Aorta (tissue), 5 donors: ENCODE results near the gene TBC1D32. TPM values are rescaled to one million over a fixed set of nuclear protein-coding genes. Genes with fewer than 3 reads are reported as not detected.

Experiments used
- ATAC-seq: fragments of 200-7000 bp; cut with Tn5 transposase; one replicate; pipeline ENCODE4 v1.9.1; 2022; ENCODE audit warnings: moderate library complexity; ENCODE audit not compliant: low FRiP score
- DNase-seq, 2 donors: peaks; one replicate each; pipeline ENCODE4 v3.0.0-alpha.2; 2020
- H3K27ac ChIP-seq, 2 donors: one replicate each; pipeline ENCODE4 v1.5.1; 2013; ENCODE audit warnings: low read length in 2 of 2, mild to moderate bottlenecking in 2 of 2, moderate library complexity in 2 of 2, control low read depth in 1 of 2, inconsistent platforms in 1 of 2, low read depth in 1 of 2
- H3K27me3 ChIP-seq, 2 donors: one replicate each; pipeline ENCODE4 v1.6.1; 2013; ENCODE audit warnings: control low read depth in 1 of 2, low read length in 1 of 2, mild to moderate bottlenecking in 1 of 2, moderate library complexity in 1 of 2; ENCODE audit not compliant: insufficient read depth in 2 of 2, control insufficient read depth in 1 of 2
- H3K36me3 ChIP-seq, 2 donors: one replicate each; pipeline ENCODE4 v1.6.1; 2013; ENCODE audit warnings: control low read depth in 1 of 2, low read length in 1 of 2, mild to moderate bottlenecking in 1 of 2; ENCODE audit not compliant: insufficient read depth in 2 of 2, control insufficient read depth in 1 of 2
- H3K4me1 ChIP-seq, 2 donors: one replicate each; pipeline ENCODE4 v1.6.1; 2013; ENCODE audit warnings: low read length in 2 of 2, control low read depth in 1 of 2, mild to moderate bottlenecking in 1 of 2, moderate library complexity in 1 of 2; ENCODE audit not compliant: insufficient read depth in 2 of 2, control insufficient read depth in 1 of 2
- H3K4me3 ChIP-seq, 2 donors: one replicate each; pipeline ENCODE4 v1.5.1; 2013; ENCODE audit warnings: low read length in 2 of 2, control low read depth in 1 of 2, mild to moderate bottlenecking in 1 of 2
- H3K9me3 ChIP-seq: one replicate; pipeline ENCODE4 v1.6.1; 2013; ENCODE audit warnings: mild to moderate bottlenecking, low read length; ENCODE audit not compliant: control insufficient read depth
- WGBS, 2 donors: extraction: QIAGEN DNeasy Blood & Tissue Kit; methylation state at CpG; one replicate each; pipeline ENCODE4 v1.1.7; 2013; 5-methylcytosine and 5-hydroxymethylcytosine counted together
- intact Hi-C, 2 donors: fragments of 100-400 bp; cut with DNase I; formaldehyde crosslinking; loops; one replicate each; pipeline versions ENCODE4 v1.14.2 to v1.15.0; 2022
- polyA plus RNA-seq, 2 donors: library from polyadenylated mRNA; stranded (reverse); fragments of 200-250 nt; gene quantifications; one replicate each; pipeline ENCODE4 v1.2.3, GENCODE V29; 2013
- total RNA-seq, 2 donors: library from RNA; stranded (reverse); fragmentation: NEBNext Ultra II Directional; extraction: Animal tissue kit (Norgen Biotek cat#: 25700); gene quantifications; one replicate each; pipeline ENCODE4 v1.2.1, GENCODE V29; 2021
- donor health status: healthy with polysubstance abuse.
- donor health status: Bipolar disorder and iron deficiency.
- donor health status: DM: no; HTN: no; CAD: no.
- donor health status: DM: no; HTN: no; CAD: no.
- donor health status: DM: yes; HTN: yes; CAD: no.

The TBC1D32 gene
- total and polyA plus RNA-seq, 4 donors: 0.13 to 7.5 (median 3.3) TPM

DNA sequence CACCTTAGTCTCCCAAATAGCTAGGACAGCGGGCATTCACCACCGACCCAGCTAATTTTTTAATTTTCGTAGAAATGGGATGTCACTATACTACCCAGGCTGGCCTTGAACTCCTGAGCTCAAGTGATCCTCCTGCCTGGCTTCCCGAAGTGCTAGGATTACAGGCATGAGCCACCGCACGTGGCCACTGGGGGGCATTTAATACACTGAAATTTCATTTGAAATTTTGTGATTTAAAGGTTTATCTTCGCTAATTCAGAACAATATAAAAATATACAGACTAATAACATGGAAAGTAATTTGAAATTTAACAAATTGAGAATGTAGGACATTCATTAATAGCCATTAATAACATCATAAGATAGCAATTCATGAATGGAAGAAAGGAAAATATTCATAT is 20.5 kb upstream of the TBC1D32 start:
- ATAC-seq (no peak), DNase-seq (no peak)
- intact Hi-C loops: no loop called here
- no peak overlapping the region for H3K27ac ChIP-seq
- no peaks in the 10 kb centered on the region for H3K4me1 ChIP-seq
- 73 to 77% methylated on average over 7 of the region's 7 CpGs for WGBS, 2 donors
- no peaks in the 10 kb centered on the region for H3K9me3 ChIP-seq
- H3K4me3 ChIP-seq: no peak overlapping the region
- H3K36me3 ChIP-seq: no peaks in the 10 kb centered on the region
- no peaks in the 10 kb centered on the region for H3K27me3 ChIP-seq

DNA sequence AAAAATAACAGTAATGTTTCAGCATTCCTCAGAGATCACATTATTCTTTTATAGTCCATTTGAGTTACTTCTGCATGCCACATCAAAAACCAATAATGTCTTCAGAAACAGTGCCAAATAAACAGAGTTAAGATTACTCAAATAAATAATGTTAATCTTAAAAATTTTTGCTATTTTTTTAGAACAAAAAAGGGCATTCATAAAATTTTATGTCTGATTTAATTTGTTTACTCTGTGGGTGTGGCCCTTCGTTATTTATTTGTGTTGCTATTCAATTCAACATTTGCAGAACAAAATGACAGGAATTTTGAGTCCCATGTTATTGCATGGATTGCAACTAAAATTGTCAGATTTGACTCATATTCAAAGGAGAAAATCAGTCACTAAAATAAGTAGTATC is 18.7 kb upstream of the TBC1D32 start:
- 30 to 62% methylated on average over 1 of the region's 1 CpG for WGBS, 2 donors
- Histone ChIP-seq H3K9me3 (no peaks in the 10 kb centered on the region), H3K36me3 (no peaks in the 10 kb centered on the region), H3K4me1 (no peaks in the 10 kb centered on the region), H3K4me3 (no peak overlapping the region), H3K27ac (no peak overlapping the region), H3K27me3 (no peaks in the 10 kb centered on the region)
- intact Hi-C loops: no loop called here
- ATAC-seq: no peak
- no peak for DNase-seq

- Histone ChIP-seq H3K4me1 (no peaks in the 10 kb centered on the region), H3K27me3 (no peaks in the 10 kb centered on the region), H3K36me3 (no peaks in the 10 kb centered on the region), H3K4me3 (no peak overlapping the region), H3K27ac (no peak overlapping the region), H3K9me3 (no peaks in the 10 kb centered on the region)
- intact Hi-C loops: no loop called here
- no peak for ATAC-seq
- 46 to 52% methylated on average over 1 of the region's 1 CpG for WGBS, 2 donors
- DNase-seq: no peak
Measured at GRCh38 chr6:121351916-121352315, 17.6 kb upstream of the TBC1D32 start.

GRCh38 chr6:121349596-121349995 is 15.3 kb upstream of the TBC1D32 start:
- Histone ChIP-seq H3K27ac (no peak overlapping the region), H3K4me3 (no peak overlapping the region), H3K9me3 (no peaks in the 10 kb centered on the region), H3K27me3 (no peaks in the 10 kb centered on the region), H3K4me1 (no peaks in the 10 kb centered on the region), H3K36me3 (no peaks in the 10 kb centered on the region)
- WGBS, 2 donors: 65 to 81% methylated on average over 1 of the region's 1 CpG
- ATAC-seq (no peak), DNase-seq (no peak)
- intact Hi-C loops: no loop called here

- Histone ChIP-seq H3K27me3 (no peaks in the 10 kb centered on the region), H3K27ac (no peak overlapping the region), H3K9me3 (no peaks in the 10 kb centered on the region), H3K4me3 (no peak overlapping the region), H3K36me3 (no peaks in the 10 kb centered on the region), H3K4me1 (no peaks in the 10 kb centered on the region)
- 54 to 64% methylated on average over 3 of the region's 3 CpGs for WGBS, 2 donors
- intact Hi-C loops: no loop called here
- DNase-seq: no peak
- ATAC-seq: no peak
Measured at GRCh38 chr6:121347484-121347883, 13.2 kb upstream of the TBC1D32 start.

- intact Hi-C loops: no loop called here
- Histone ChIP-seq H3K9me3 (no peaks in the 10 kb centered on the region), H3K27me3 (no peaks in the 10 kb centered on the region), H3K36me3 (no peaks in the 10 kb centered on the region), H3K4me1 (no peaks in the 10 kb centered on the region), H3K4me3 (no peak overlapping the region), H3K27ac (no peak overlapping the region)
- WGBS, 2 donors: 90 to 92% methylated on average over 2 of the region's 2 CpGs
- ATAC-seq (no peak), DNase-seq (no peak)
Measured at GRCh38 chr6:121344539-121344938, 10.3 kb upstream of the TBC1D32 start.

DNA sequence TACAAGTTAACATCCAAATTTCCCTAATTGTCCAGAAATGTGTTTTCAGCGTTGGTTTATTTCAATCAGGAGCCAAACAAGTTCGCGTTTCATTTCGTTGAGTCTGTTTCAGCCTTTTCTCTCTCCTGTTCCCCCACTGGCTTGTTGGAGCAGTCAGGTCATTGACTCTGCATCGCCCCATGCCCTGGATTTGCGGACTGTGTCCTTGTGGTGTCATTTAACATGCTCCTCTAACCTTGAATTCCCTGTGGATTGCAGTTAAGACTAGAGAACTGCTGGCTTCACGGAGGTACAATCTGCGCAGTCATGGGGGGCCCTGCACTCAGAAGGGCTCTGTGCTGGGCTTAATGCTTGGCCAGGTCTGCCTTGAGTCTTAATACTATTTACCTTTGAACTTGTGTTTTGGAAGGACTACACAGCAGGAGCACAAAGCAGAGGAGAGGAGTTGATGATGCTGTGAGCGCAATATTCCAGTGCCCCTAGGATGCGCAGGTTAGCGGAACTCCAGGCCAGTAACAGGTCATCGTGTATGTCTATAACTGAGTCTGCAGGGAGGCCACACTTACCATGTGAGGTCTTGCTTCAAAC is 5.5 kb upstream of the TBC1D32 start:
- Histone ChIP-seq H3K27ac (no peak overlapping the region), H3K27me3 (no peaks in the 10 kb centered on the region), H3K36me3 (no peaks in the 10 kb centered on the region), H3K9me3 (no peaks in the 10 kb centered on the region), H3K4me1 (no peaks in the 10 kb centered on the region), H3K4me3 (no peak overlapping the region)
- intact Hi-C loops: loop anchor here in 1 of 2 donors (10.0 kb wide), 1 partner anchor 695 kb away; no protein-coding TSS in a partner anchor
- 92% methylated on average over 12 of the region's 12 CpGs for WGBS, 2 donors
- DNase-seq (no peak), ATAC-seq (no peak)

- Histone ChIP-seq H3K36me3 (no peaks in the 10 kb centered on the region), H3K9me3 (no peaks in the 10 kb centered on the region), H3K4me1 (no peaks in the 10 kb centered on the region), H3K27ac (no peak overlapping the region), H3K4me3 (no peak overlapping the region), H3K27me3 (no peaks in the 10 kb centered on the region)
- 30 to 39% methylated on average over 2 of the region's 2 CpGs for WGBS, 2 donors
- intact Hi-C loops: loop anchor here in 1 of 2 donors (10.0 kb wide), 1 partner anchor 696 kb away; no protein-coding TSS in a partner anchor
- ATAC-seq (no peak), DNase-seq (no peak)
Measured at GRCh38 chr6:121338956-121339355, 4.7 kb upstream of the TBC1D32 start.

DNA sequence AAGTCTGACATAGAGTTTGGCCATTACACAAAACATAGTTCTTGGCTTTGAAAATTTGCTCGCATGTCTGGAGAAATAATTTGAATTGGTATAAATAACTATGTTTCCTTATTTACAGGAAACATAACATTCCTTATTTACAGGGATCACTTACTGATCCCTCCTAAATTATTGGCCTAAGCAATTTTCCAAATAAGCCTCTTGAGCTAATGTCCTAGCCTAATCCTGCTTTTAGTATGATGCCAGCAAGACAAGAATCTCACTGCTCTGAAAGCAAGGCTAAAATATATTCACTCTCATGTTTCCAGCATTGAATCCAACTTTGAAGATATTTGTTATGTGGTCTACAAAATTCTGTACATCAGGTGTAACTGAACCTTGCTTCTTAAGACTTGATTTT is 4.1 kb upstream of the TBC1D32 start:
- H3K9me3 ChIP-seq: no peaks in the 10 kb centered on the region
- no peaks in the 10 kb centered on the region for H3K36me3 ChIP-seq
- H3K27me3 ChIP-seq: no peaks in the 10 kb centered on the region
- ATAC-seq (no peak), DNase-seq (no peak)
- no peak overlapping the region for H3K27ac ChIP-seq
- 50 to 57% methylated on average over 1 of the region's 1 CpG for WGBS, 2 donors
- intact Hi-C loops: loop anchor here in 1 of 2 donors (10.0 kb wide), 1 partner anchor 696 kb away; no protein-coding TSS in a partner anchor
- H3K4me3 ChIP-seq: no peak overlapping the region
- H3K4me1 ChIP-seq: no peaks in the 10 kb centered on the region
